ENCODE results near the gene OLIG2. TPM values are rescaled to one million over a fixed set of nuclear protein-coding genes. Genes with fewer than 3 reads are reported as not detected.

Gene OLIG2
- total RNA-seq, 2 experiments from 2014 or later, result not detected

- BruUV-seq (replicated peaks), result no TSS peak
- intact Hi-C loops (cut with micrococcal nuclease; ENCODE audit: unreplicated experiment), result no loop called here
- ChIA-PET CTCF (ENCODE audit: unreplicated experiment) (no interaction called here), POLR2A (interaction anchor here (0.5 kb wide), 1 partner anchor 10 kb away, joined by 4 read pairs; no protein-coding TSS in a partner anchor)
- Histone ChIP-seq H3K36me3 (ENCODE audit: insufficient read depth, low read length) (no peaks in the 10 kb centered on the region), H3K79me2 (ENCODE audit: insufficient read depth, low read depth, low read length) (no peaks in the 10 kb centered on the region), H3K4me3 (ENCODE audit: low read depth, low read length, poor library complexity, severe bottlenecking) (no peak overlapping the region), H3K27ac (ENCODE audit: low read depth, low read length, poor library complexity, severe bottlenecking) (no peak overlapping the region), H2AFZ (ENCODE audit: low read length) (no peak overlapping the region), H3K4me2 (ENCODE audit: low read length) (no peak overlapping the region), H4K20me1 (ENCODE audit: insufficient read depth, low read length) (no peaks in the 10 kb centered on the region), H3K4me1 (ENCODE audit: insufficient read depth, low read length, poor library complexity, severe bottlenecking) (no peaks in the 10 kb centered on the region), H3K9me2 (ENCODE audit: insufficient read depth, low read length) (no peaks in the 10 kb centered on the region), H3K9me3 (ENCODE audit: low read length) (no peaks in the 10 kb centered on the region)
- no peak for TF ChIP-seq CTCF (conservative IDR thresholded peaks at IDR 0.05; ENCODE audit: low read length)
- no peak for TF ChIP-seq EZH2phosphoT487 (IDR thresholded peaks at IDR 0.05; ENCODE audit: borderline replicate concordance, low read depth, low read length)
- DNase-seq (ENCODE audit: low spot score), result no peak
Measured at GRCh38 chr21:33026878-33027400, 1.2 kb downstream of the OLIG2 start.

GRCh38 chr21:33027401-33028286, 1.9 kb downstream of the OLIG2 start:
- H3K9me2 ChIP-seq (ENCODE audit: insufficient read depth, low read length), result no peaks in the 10 kb centered on the region
- no peaks in the 10 kb centered on the region for H3K79me2 ChIP-seq (ENCODE audit: insufficient read depth, low read depth, low read length)
- CTCF ChIA-PET (ENCODE audit: unreplicated experiment), result no interaction called here
- no TSS peak for BruUV-seq (replicated peaks)
- no peak overlapping the region for H2AFZ ChIP-seq (ENCODE audit: low read length)
- POLR2A ChIA-PET, result interaction anchor here (0.5 kb wide), 1 partner anchor 10 kb away, joined by 4 read pairs; no protein-coding TSS in a partner anchor
- no peaks in the 10 kb centered on the region for H3K36me3 ChIP-seq (ENCODE audit: insufficient read depth, low read length)
- intact Hi-C loops (cut with micrococcal nuclease; ENCODE audit: unreplicated experiment), result no loop called here
- no peak overlapping the region for H3K4me3 ChIP-seq (ENCODE audit: low read depth, low read length, poor library complexity, severe bottlenecking)
- no peak overlapping the region for H3K4me2 ChIP-seq (ENCODE audit: low read length)
- H3K4me1 ChIP-seq (ENCODE audit: insufficient read depth, low read length, poor library complexity, severe bottlenecking), result no peaks in the 10 kb centered on the region
- no peaks in the 10 kb centered on the region for H3K9me3 ChIP-seq (ENCODE audit: low read length)
- H4K20me1 ChIP-seq (ENCODE audit: insufficient read depth, low read length), result no peaks in the 10 kb centered on the region
- H3K27ac ChIP-seq (ENCODE audit: low read depth, low read length, poor library complexity, severe bottlenecking), result no peak overlapping the region
- TF ChIP-seq EZH2phosphoT487 (IDR thresholded peaks at IDR 0.05; ENCODE audit: borderline replicate concordance, low read depth, low read length) (no peak), CTCF (conservative IDR thresholded peaks at IDR 0.05; ENCODE audit: low read length) (no peak)
- DNase-seq (ENCODE audit: low spot score), result no peak

- Histone ChIP-seq H3K4me2 (ENCODE audit: low read length) (no peak overlapping the region), H3K9me2 (ENCODE audit: insufficient read depth, low read length) (no peaks in the 10 kb centered on the region), H3K36me3 (ENCODE audit: insufficient read depth, low read length) (no peaks in the 10 kb centered on the region), H4K20me1 (ENCODE audit: insufficient read depth, low read length) (no peaks in the 10 kb centered on the region), H3K27ac (ENCODE audit: low read depth, low read length, poor library complexity, severe bottlenecking) (no peak overlapping the region), H3K9me3 (ENCODE audit: low read length) (no peaks in the 10 kb centered on the region), H2AFZ (ENCODE audit: low read length) (no peak overlapping the region), H3K4me1 (ENCODE audit: insufficient read depth, low read length, poor library complexity, severe bottlenecking) (no peaks in the 10 kb centered on the region), H3K4me3 (ENCODE audit: low read depth, low read length, poor library complexity, severe bottlenecking) (no peak overlapping the region), H3K79me2 (ENCODE audit: insufficient read depth, low read depth, low read length) (no peaks in the 10 kb centered on the region)
- BruUV-seq (replicated peaks), result no TSS peak
- CTCF ChIA-PET (ENCODE audit: unreplicated experiment), result no interaction called here
- no peak for TF ChIP-seq CTCF (conservative IDR thresholded peaks at IDR 0.05; ENCODE audit: low read length)
- no peak for TF ChIP-seq EZH2phosphoT487 (IDR thresholded peaks at IDR 0.05; ENCODE audit: borderline replicate concordance, low read depth, low read length)
- intact Hi-C loops (cut with micrococcal nuclease; ENCODE audit: unreplicated experiment), result no loop called here
- POLR2A ChIA-PET, result no interaction called here
- no peak for DNase-seq (ENCODE audit: low spot score)
Measured at GRCh38 chr21:33028287-33028670, 2.5 kb downstream of the OLIG2 start.

Measured in OCI-LY7 (cell line).